AG09309 (cell line): ENCODE measurements around the gene TGOLN2.
"Not testable (repeated sequence)": the region's sequence is repeated elsewhere in the genome, so short reads cannot be mapped to it uniquely, and the experiment has no call there.

Experiments
- DNase-seq: peaks from one replicate; pipeline ENCODE4 v3.0.0-alpha.2; 2010; ENCODE audit warnings: low read depth
- H3K4me3 ChIP-seq: 2 replicates; pipeline ENCODE4 v1.5.1; 2011; ENCODE audit warnings: mild to moderate bottlenecking, low read depth, low read length, moderate library complexity; ENCODE audit not compliant: control insufficient read depth
- TF ChIP-seq, protein P1 (sequence below): IDR thresholded peaks from 2 replicates; pipeline ENCODE4 v1.5.1; 2011; ENCODE audit warnings: mild to moderate bottlenecking, low read depth, low read length, inconsistent platforms; ENCODE audit not compliant: insufficient read depth, control insufficient read depth; ENCODE audit errors: missing control alignments

Gene TGOLN2

DNA sequence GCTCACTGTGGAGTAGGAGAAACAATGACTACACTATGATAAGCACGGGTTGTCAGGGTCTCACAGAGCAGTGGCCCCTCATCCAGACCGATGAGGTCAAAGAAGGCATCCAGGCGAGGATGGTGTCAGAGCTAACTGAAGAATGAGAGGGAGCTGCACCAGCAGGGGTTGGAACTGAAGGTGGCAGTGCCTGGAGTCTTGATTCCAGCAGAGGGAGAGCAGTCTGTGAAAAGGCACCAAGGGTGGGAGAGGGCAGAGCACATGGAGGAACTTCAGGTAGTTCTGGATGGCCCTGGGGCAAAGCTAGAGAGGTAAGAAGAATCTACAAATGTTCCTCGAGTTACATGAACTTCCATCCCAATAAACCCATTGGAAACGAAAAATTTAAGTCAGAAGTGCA lies 39.4 kb upstream of the TGOLN2 start:
- TF ChIP-seq, protein P1, sequence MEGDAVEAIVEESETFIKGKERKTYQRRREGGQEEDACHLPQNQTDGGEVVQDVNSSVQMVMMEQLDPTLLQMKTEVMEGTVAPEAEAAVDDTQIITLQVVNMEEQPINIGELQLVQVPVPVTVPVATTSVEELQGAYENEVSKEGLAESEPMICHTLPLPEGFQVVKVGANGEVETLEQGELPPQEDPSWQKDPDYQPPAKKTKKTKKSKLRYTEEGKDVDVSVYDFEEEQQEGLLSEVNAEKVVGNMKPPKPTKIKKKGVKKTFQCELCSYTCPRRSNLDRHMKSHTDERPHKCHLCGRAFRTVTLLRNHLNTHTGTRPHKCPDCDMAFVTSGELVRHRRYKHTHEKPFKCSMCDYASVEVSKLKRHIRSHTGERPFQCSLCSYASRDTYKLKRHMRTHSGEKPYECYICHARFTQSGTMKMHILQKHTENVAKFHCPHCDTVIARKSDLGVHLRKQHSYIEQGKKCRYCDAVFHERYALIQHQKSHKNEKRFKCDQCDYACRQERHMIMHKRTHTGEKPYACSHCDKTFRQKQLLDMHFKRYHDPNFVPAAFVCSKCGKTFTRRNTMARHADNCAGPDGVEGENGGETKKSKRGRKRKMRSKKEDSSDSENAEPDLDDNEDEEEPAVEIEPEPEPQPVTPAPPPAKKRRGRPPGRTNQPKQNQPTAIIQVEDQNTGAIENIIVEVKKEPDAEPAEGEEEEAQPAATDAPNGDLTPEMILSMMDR: no peak
- no peak for DNase-seq
- H3K4me3 ChIP-seq: no peak overlapping the region

DNA sequence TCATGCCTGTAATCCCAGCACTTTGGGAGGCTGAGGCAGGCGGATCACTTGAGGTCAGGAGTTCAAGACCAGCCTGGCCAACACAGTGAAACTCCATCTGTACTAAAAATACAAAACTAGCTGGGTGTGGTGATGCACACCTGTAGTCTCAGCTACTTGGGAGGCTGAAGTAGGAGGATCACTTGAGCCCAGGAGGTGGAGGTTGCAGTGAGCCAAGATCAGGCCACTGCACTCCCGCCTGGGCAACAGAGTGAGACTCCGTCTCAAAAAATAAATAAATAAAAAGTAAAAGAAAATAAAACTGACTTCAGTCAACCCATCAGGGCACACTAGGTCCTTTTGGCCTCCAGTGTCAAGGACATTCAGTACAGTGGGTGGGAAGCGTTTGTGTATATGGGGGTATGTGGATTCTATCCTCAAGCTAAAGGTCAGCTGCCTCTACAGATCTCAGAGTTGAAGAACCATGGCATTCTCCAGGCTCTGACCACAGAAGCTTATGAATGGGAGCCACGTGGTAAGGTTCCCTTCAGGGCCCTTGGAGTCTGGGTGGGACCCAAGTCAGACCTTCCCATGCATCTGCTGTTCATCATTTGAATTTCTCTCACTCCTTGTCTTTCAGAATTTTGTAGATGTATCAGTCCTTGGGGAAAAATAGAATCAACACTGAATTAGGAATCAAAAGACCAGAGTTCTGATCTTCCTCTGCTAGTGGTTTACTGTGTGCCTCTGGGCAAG lies 35.0 kb upstream of the TGOLN2 start:
- H3K4me3 ChIP-seq, DNase-seq: not testable (repeated sequence)

DNA sequence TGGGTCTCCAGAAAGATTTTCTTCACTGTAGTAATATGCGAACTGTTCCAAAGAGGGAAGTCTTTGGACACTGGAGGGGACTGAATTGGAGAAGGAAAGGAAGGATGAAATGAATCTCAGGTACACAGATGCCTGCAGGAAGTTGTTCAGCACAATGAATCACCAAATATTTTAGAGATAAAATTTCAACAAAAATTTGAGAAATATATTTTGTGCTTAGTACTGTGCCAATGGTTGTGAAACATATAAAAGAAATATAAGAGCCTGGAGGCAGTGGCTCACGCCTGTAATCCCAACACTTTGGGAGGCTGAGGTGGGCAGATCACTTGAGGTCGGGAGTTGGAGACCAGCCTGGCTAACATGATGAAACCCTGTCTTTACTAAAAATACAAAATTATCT lies 29.9 kb upstream of the TGOLN2 start:
- no peak for DNase-seq
- H3K4me3 ChIP-seq: no peak overlapping the region
- TF ChIP-seq, protein P1: no peak

DNA sequence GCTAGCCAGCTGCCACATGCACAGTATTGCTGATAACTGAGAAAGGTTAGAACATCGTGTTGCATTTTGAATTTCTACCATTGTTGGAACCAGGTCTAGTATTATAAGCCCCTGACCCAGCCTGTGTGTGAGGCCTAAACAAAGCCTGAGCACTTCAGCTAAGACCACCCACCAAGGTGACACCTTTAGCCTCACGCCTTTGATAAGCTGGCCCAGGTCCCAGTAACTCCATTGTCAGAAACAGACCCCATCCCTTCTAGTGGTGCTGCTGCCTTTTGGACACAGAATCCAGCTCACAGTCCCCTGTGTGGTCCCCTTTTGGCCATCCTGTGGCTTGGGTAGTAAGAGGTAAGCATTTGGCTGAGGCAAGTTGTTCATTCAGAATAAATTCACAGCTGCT lies 28.4 kb upstream of the TGOLN2 start:
- DNase-seq: no peak
- no peak overlapping the region for H3K4me3 ChIP-seq
- TF ChIP-seq, protein P1: no peak

DNA sequence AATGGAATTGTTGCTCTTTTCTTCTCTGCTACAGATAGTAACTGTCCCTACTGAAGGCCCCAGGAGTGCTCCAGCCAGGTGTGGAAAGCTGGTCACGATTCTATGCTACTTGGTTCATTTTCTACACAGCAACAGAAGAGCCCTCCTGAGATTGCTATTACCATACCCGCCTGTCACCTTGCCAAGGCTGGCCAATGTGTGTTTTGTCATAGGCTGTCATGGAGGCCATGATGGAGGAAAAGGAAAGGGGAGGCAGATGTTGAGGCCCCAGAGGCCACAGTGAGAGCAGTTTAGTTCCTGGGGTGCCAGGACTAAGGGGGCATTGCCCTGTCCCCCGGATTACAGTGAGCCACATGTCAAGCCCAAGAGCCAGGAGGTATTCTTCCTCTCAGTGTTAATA lies 27.7 kb upstream of the TGOLN2 start:
- TF ChIP-seq, protein P1: no peak
- H3K4me3 ChIP-seq: peak overlapping the region; percentile 82
- DNase-seq: no peak

DNA sequence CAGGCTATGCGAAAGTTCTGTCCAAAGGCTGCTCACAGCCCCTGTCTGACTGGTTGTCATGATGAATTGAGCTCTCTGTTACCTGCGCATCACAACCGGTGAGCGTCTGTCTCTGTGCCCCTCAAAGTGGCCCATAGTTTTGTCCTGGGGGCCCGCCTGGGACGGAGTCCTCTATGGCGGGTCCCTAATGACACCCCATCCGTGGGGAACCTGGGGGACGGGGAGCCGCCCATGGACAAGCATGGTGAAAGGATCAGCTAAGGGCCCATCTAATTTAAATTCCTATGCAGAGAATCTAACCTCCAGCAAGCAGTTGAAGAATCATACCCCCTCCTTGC lies 27.3 kb upstream of the TGOLN2 start:
- TF ChIP-seq, protein P1: no peak
- H3K4me3 ChIP-seq: peak overlapping the region; percentile 82
- DNase-seq: no peak

DNA sequence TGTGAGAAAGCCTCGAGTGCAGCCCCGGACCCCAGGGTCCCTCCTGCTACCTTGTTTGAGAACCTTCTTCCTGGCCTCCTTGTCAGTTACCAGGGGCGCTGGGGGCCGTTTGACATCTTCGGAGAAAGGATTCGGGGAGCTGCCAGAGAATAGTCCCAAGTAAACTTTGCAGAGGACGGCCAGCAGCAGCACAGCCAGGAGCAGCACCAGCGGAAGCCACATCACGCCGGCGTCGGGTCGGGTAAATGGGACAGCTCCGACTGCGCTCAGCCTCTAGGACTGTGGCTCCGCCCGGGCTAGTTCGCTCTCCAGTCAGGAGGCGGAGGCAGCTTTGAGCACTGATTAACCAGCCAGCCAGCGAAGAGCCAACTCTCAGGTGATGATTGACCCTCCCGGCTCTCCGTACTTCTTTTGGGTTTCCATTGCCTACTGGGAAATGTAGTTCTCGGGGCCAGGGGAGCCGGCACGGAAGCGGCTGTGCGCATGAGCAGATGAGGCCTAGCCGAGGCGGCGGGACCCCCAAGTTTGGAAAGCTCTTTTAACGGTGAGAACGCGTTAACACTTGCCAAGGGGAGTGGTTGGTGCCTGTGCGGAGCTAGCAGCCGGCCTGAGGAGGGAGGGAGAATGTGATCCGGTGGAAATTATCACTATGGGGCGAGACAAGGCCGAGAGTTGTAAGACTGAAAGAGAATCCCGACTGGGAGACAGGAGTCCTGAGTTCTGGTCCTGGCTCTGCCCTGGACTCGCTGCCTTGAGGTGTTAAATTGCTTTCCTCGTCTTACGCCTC lies 26.7 kb upstream of the TGOLN2 start, which contains the start of the genes ELMOD3 and RETSAT:
TSS of gene ELMOD3 (plus strand) at position 484 of the 787 bp plus-strand sequence. CDS start 2,430 bp downstream, outside the sequence.
TSS of gene RETSAT (minus strand) at position 243 of the 787 bp plus-strand sequence. CDS start at position 222, 21 bp downstream.
- H3K4me3 ChIP-seq: peak within 1 kb of the TSS; percentile 82
- TF ChIP-seq, protein P1: no peak
- DNase-seq: peak; percentile 98
